Mammary epithelial cell (primary cell): Measurements from ENCODE around the gene NUDT21.

Source experiments
- EZH2 ChIP-seq: IDR thresholded peaks from 2 replicates; pipeline ENCODE4 v1.6.1; 2012; ENCODE audit warnings: low read length, inconsistent platforms, borderline replicate concordance
- TF ChIP-seq, protein P1 (sequence below), 2 donors: IDR thresholded peaks in 1 of 2; conservative IDR thresholded peaks in 1 of 2; 2 replicates each; pipeline ENCODE4 v1.5.1; 2011 to 2012; ENCODE audit warnings: inconsistent platforms in 2 of 2, low read length in 2 of 2, mild to moderate bottlenecking in 2 of 2, control low read depth in 1 of 2, low read depth in 1 of 2; ENCODE audit not compliant: insufficient read depth in 1 of 2; ENCODE audit errors: extremely low read depth in 1 of 2

GRCh38 chr16:56424791-56425438 is 26.2 kb downstream of the NUDT21 start:
- TF ChIP-seq, protein P1, sequence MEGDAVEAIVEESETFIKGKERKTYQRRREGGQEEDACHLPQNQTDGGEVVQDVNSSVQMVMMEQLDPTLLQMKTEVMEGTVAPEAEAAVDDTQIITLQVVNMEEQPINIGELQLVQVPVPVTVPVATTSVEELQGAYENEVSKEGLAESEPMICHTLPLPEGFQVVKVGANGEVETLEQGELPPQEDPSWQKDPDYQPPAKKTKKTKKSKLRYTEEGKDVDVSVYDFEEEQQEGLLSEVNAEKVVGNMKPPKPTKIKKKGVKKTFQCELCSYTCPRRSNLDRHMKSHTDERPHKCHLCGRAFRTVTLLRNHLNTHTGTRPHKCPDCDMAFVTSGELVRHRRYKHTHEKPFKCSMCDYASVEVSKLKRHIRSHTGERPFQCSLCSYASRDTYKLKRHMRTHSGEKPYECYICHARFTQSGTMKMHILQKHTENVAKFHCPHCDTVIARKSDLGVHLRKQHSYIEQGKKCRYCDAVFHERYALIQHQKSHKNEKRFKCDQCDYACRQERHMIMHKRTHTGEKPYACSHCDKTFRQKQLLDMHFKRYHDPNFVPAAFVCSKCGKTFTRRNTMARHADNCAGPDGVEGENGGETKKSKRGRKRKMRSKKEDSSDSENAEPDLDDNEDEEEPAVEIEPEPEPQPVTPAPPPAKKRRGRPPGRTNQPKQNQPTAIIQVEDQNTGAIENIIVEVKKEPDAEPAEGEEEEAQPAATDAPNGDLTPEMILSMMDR (conservative IDR thresholded peaks at IDR 0.05 in 1 of 2, IDR thresholded peaks at IDR 0.05 in 1 of 2; ENCODE audit: extremely low read depth in 1 of 2, insufficient read depth in 1 of 2, low read depth in 1 of 2, low read length in 2 of 2), result no peak
- TF ChIP-seq EZH2, result no peak
